GM12878 (cell line): ENCODE data around the gene SCLT1.

Experiments
- CHD2 ChIP-seq: IDR thresholded peaks from 2 replicates; pipeline ENCODE4 v1.6.1; 2011; ENCODE audit warnings: low read depth, low read length, improper control_type of control experiment, borderline replicate concordance
- CREB1 ChIP-seq: IDR thresholded peaks from 2 replicates; pipeline ENCODE4 v1.6.1; 2012; ENCODE audit warnings: low read depth, mild to moderate bottlenecking, inconsistent platforms
- FOS ChIP-seq: IDR thresholded peaks from 3 replicates; pipeline ENCODE4 v1.6.1; 2011; ENCODE audit warnings: borderline replicate concordance; ENCODE audit not compliant: insufficient read length; ENCODE audit errors: extremely low read depth
- IRF5 ChIP-seq: fragments of 450-650 bp; IDR thresholded peaks from 2 replicates; pipeline ENCODE4 v1.6.1; 2017; ENCODE audit warnings: borderline replicate concordance
- POLR2A ChIP-seq: IDR thresholded peaks from 2 replicates; pipeline ENCODE4 v1.6.1; 2011; ENCODE audit warnings: low read depth, mild to moderate bottlenecking, low read length
- RCOR1 ChIP-seq: conservative IDR thresholded peaks from 2 replicates; pipeline ENCODE4 v1.6.1; 2012; ENCODE audit warnings: low read depth, low read length, improper control_type of control experiment
- RFX5 ChIP-seq: IDR thresholded peaks from 2 replicates; pipeline ENCODE4 v1.6.1; 2011; ENCODE audit warnings: low read depth, low read length, improper control_type of control experiment
- SUZ12 ChIP-seq: fragments of 200-600 bp; sonication (generic); IDR thresholded peaks from one replicate; pipeline ENCODE4 v1.6.1; 2018; ENCODE audit warnings: antibody characterized with exemption, mild to moderate bottlenecking; ENCODE audit not compliant: unreplicated experiment
- USF2 ChIP-seq: IDR thresholded peaks from 2 replicates; pipeline ENCODE4 v1.6.1; 2011; ENCODE audit warnings: low read depth, low read length, improper control_type of control experiment, borderline replicate concordance

GRCh38 chr4:128940971-128941370 is 152.4 kb downstream of the SCLT1 start:
- no peak for TF ChIP-seq POLR2A
- no peak for TF ChIP-seq USF2
- no peak for TF ChIP-seq RFX5
- TF ChIP-seq IRF5 = no peak
- TF ChIP-seq SUZ12 = no peak
- no peak for TF ChIP-seq RCOR1
- TF ChIP-seq CHD2 = no peak
- TF ChIP-seq CREB1 = no peak
- no peak for TF ChIP-seq FOS
